Esophagus (tissue), 2 donors: ENCODE results near the gene SEM1. TPM values are rescaled to one million over a fixed set of nuclear protein-coding genes. Genes with fewer than 3 reads are reported as not detected.
"Not testable (repeated sequence)": the region's sequence is repeated elsewhere in the genome, so short reads cannot be mapped to it uniquely, and the experiment has no call there.

ENCODE experiments used
- H3K27ac ChIP-seq, 2 donors: one replicate each; pipeline ENCODE4 v1.5.1; 2013; ENCODE audit warnings: low read depth in 2 of 2, mild to moderate bottlenecking in 2 of 2, inconsistent platforms in 1 of 2, low read length in 1 of 2, moderate library complexity in 1 of 2
- H3K27me3 ChIP-seq, 2 donors: one replicate each; pipeline ENCODE4 v1.6.1; 2013; ENCODE audit warnings: low read length in 2 of 2, control low read depth in 1 of 2, mild to moderate bottlenecking in 1 of 2; ENCODE audit not compliant: insufficient read depth in 2 of 2, control insufficient read depth in 1 of 2
- H3K36me3 ChIP-seq, 2 donors: one replicate each; pipeline ENCODE4 v1.6.1; 2013; ENCODE audit warnings: low read length in 1 of 2; ENCODE audit not compliant: control insufficient read depth in 2 of 2, insufficient read depth in 2 of 2
- H3K4me1 ChIP-seq, 2 donors: one replicate each; pipeline ENCODE4 v1.6.1; 2013; ENCODE audit warnings: low read length in 1 of 2; ENCODE audit not compliant: control insufficient read depth in 2 of 2, insufficient read depth in 2 of 2
- H3K4me3 ChIP-seq, 2 donors: one replicate each; pipeline ENCODE4 v1.5.1; 2013; ENCODE audit warnings: low read length in 2 of 2, mild to moderate bottlenecking in 2 of 2, low read depth in 1 of 2, moderate library complexity in 1 of 2
- H3K9me3 ChIP-seq, 2 donors: one replicate each; pipeline ENCODE4 v1.6.1; 2013; ENCODE audit warnings: mild to moderate bottlenecking in 2 of 2, low read depth in 1 of 2, low read length in 1 of 2, moderate library complexity in 1 of 2; ENCODE audit not compliant: control insufficient read depth in 2 of 2, insufficient read depth in 1 of 2
- WGBS, 2 donors: extraction: QIAGEN DNeasy Blood & Tissue Kit; methylation state at CpG; one replicate each; pipeline ENCODE4 v1.1.7; 2013; 5-methylcytosine and 5-hydroxymethylcytosine counted together
- polyA plus RNA-seq, 2 donors: library from polyadenylated mRNA; stranded (reverse); fragments of 200-250 nt; gene quantifications; one replicate each; pipeline ENCODE4 v1.2.3, GENCODE V29; 2013
- donor health status: healthy with polysubstance abuse.
- donor health status: Bipolar disorder and iron deficiency.

The SEM1 gene
- polyA plus RNA-seq, 2 donors, result 72.3 to 96.7 TPM

DNA sequence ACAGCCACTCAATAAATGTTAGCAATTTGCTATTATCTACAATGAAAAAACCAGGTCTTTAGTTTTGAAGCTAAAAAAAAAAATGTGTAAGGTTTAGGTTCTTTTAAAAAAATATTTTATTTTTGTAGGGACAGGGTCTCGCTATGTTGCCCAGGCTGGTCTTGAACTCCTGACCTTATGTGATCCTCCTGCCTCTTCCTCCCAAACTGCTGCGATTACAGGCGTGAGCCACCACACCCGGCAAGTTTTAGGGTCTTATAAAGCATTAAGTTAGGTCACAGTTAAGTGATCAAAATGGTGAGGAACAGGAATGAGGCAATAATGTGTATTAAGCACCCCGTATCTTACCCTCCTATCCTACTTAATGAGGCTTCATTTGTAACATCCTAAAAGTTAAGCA, 774 bp downstream of the SEM1 start:
- Histone ChIP-seq H3K4me3 (peak overlapping the region; percentile 69 to 99), H3K9me3 (peaks cover 0 to 6% of the 10 kb centered on the region in 2 donors), H3K4me1 (no peaks in the 10 kb centered on the region), H3K36me3 (no peaks in the 10 kb centered on the region), H3K27me3 (no peaks in the 10 kb centered on the region), H3K27ac (no peak overlapping the region)
- WGBS, 2 donors, result 50 to 53% methylated on average over 5 of the region's 5 CpGs

GRCh38 chr7:96707901-96708774, 1.5 kb downstream of the SEM1 start:
- no peaks in the 10 kb centered on the region for H3K36me3 ChIP-seq
- H3K27me3 ChIP-seq, result no peaks in the 10 kb centered on the region
- peaks cover 0 to 4% of the 10 kb centered on the region in 2 donors for H3K9me3 ChIP-seq
- H3K27ac ChIP-seq, result no peak overlapping the region
- peak overlapping the region in 1 of 2 donors; percentile 99 for H3K4me3 ChIP-seq
- H3K4me1 ChIP-seq, result no peaks in the 10 kb centered on the region
- 86% methylated on average over 4 of the region's 4 CpGs for WGBS, 2 donors

DNA sequence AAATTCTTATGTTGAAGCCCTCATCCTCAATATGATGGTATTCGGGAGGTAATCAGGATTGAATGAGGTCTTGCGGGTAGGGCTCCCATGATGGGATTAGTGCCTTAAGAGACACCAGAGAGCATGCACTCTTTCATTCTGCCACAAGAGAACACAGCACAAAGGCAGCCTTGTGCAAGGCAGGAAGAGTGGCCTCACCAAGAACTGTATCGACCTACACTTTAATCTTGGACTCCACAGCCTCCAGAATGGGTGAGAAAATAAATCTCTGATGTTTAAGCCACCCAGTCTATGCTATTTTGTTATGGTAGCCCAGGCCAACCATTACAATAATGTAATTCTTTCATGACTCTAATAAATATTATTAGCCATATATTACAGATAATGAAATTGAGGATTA, 8.4 kb downstream of the SEM1 start:
- no peak overlapping the region for H3K4me3 ChIP-seq
- peaks cover 0 to 2% of the 10 kb centered on the region in 2 donors for H3K4me1 ChIP-seq
- no peak overlapping the region for H3K27ac ChIP-seq
- H3K27me3 ChIP-seq, result no peaks in the 10 kb centered on the region
- no peaks in the 10 kb centered on the region for H3K9me3 ChIP-seq
- H3K36me3 ChIP-seq, result no peaks in the 10 kb centered on the region
- WGBS, 2 donors, result 91 to 94% methylated on average over 3 of the region's 3 CpGs

DNA sequence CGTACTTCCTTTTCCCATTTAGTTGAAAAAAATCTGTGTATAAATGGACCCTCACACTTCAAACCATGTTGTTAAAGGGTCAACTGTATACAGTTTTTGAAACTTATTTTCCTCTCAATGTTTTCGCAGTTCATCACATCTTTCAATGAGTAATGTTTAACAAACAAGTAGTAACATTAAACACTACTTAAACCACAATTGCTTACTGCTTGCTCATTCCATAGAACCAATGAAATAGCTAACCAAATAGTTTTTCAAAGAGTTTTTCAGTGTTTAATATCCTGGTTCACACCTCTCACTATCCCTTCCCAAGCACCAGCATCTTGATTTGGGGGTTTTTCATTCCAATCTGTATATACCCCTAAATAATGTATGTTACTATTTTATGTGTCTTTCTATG, 9.1 kb downstream of the SEM1 start:
- H3K4me3 ChIP-seq, result no peak overlapping the region
- 94 to 98% methylated on average over 2 of the region's 2 CpGs for WGBS, 2 donors
- no peak overlapping the region for H3K27ac ChIP-seq

DNA sequence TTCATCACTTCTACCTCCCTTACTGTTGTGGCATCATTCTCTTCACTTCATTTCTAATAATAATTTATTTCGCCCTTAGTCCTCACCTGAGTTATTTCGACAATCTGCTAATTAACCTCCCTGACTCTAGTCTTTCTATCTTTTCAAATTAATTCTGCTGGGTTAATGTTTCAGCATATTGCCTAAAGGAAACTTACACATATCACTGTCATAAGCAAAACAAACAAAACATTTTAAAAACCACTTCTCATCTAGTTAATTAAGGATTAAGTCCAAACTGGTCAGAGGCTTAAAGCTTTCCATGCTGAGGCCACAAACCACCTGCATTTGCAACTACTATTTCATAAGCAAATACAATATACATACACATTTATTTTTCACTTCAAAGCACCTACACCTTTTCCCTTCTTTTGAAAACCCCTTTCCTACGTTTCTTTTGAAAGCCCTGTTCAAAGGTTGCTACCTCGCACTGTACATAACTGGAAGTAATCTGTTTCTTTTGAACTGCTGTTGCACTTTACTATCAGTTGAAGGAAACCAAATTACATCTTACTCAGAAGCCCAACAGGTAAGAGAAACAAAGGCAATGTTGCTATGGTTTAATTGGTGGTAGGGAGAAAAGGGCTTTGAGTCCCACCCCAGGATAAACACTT, 10.3 kb downstream of the SEM1 start:
- Histone ChIP-seq H3K27ac (no peak overlapping the region), H3K4me1 (peaks cover 0 to 2% of the 10 kb centered on the region in 2 donors), H3K4me3 (no peak overlapping the region), H3K36me3 (no peaks in the 10 kb centered on the region), H3K9me3 (no peaks in the 10 kb centered on the region), H3K27me3 (no peaks in the 10 kb centered on the region)
- 88 to 89% methylated on average over 4 of the region's 4 CpGs for WGBS, 2 donors

More for the DNA sequence above, 9.1 kb downstream of the SEM1 start:
- peaks cover 0 to 2% of the 10 kb centered on the region in 2 donors for H3K4me1 ChIP-seq
- no peaks in the 10 kb centered on the region for H3K9me3 ChIP-seq
- H3K27me3 ChIP-seq, result no peaks in the 10 kb centered on the region
- H3K36me3 ChIP-seq, result no peaks in the 10 kb centered on the region

- not testable (repeated sequence) for H3K4me1 ChIP-seq, H3K27me3 ChIP-seq, H3K4me3 ChIP-seq, H3K27ac ChIP-seq, H3K9me3 ChIP-seq, H3K36me3 ChIP-seq
- 91 to 94% methylated on average over 7 of the region's 7 CpGs for WGBS, 2 donors
These were observed 11.2 kb downstream of the SEM1 start for GRCh38 chr7:96698449-96698848.

DNA sequence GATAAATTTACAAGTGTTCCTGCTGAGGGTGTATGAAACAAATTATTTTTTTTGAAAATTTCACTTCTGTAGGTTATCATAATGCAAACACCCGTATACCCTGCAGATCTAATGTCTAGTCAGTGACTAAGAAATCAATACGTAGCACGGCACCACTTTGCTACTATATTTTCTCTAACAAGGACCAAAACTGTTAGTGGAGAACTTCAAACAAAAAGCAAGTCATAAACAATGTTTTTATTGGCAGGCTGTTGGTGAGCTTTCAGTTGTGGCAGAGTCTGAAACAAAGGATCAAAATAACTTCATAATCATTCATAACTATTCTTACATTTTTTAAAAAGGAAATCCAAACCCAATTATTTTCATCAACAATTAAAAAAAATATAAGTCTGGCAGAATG, 11.8 kb downstream of the SEM1 start:
- Histone ChIP-seq H3K27ac (no peak overlapping the region), H3K27me3 (no peaks in the 10 kb centered on the region), H3K9me3 (no peaks in the 10 kb centered on the region), H3K4me3 (no peak overlapping the region), H3K36me3 (no peaks in the 10 kb centered on the region), H3K4me1 (peaks cover 0 to 2% of the 10 kb centered on the region in 2 donors)
- 54 to 77% methylated on average over 3 of the region's 3 CpGs for WGBS, 2 donors

DNA sequence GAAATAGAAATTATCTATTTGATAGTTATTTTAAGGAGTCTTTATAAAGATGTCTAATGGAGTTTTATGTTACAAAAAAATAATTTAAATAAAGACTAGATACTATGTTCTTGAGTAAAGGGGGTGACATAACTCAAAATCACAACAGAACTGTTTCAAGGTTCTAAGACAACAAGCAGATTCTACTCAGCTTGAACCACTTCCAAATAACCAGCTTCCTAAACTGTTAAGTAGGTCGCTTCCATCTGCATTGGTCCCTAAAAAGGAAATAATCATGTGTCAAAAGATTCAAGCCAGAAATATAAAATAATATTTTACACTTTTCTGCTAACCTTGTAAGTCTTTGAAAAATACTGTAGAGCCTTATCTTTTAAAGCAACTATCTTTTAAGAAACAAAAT, 14.1 kb downstream of the SEM1 start:
- Histone ChIP-seq H3K36me3 (no peaks in the 10 kb centered on the region), H3K4me3 (no peak overlapping the region), H3K27ac (no peak overlapping the region), H3K9me3 (no peaks in the 10 kb centered on the region), H3K4me1 (no peaks in the 10 kb centered on the region), H3K27me3 (no peaks in the 10 kb centered on the region)
- 80% methylated on average over 1 of the region's 1 CpG for WGBS, 2 donors

- H3K4me1 ChIP-seq, result no peaks in the 10 kb centered on the region
- 95% methylated on average over 4 of the region's 4 CpGs for WGBS, 2 donors
- no peaks in the 10 kb centered on the region for H3K36me3 ChIP-seq
- no peak overlapping the region for H3K4me3 ChIP-seq
- no peak overlapping the region for H3K27ac ChIP-seq
- H3K27me3 ChIP-seq, result no peaks in the 10 kb centered on the region
- H3K9me3 ChIP-seq, result no peaks in the 10 kb centered on the region
These were observed 15.6 kb downstream of the SEM1 start for GRCh38 chr7:96694082-96694481.
